Measurements from ENCODE around the gene TMEM134.
"Not testable (repeated sequence)": the region's sequence is repeated elsewhere in the genome, so short reads cannot be mapped to it uniquely, and the experiment has no call there.

TMEM134 gene

DNA sequence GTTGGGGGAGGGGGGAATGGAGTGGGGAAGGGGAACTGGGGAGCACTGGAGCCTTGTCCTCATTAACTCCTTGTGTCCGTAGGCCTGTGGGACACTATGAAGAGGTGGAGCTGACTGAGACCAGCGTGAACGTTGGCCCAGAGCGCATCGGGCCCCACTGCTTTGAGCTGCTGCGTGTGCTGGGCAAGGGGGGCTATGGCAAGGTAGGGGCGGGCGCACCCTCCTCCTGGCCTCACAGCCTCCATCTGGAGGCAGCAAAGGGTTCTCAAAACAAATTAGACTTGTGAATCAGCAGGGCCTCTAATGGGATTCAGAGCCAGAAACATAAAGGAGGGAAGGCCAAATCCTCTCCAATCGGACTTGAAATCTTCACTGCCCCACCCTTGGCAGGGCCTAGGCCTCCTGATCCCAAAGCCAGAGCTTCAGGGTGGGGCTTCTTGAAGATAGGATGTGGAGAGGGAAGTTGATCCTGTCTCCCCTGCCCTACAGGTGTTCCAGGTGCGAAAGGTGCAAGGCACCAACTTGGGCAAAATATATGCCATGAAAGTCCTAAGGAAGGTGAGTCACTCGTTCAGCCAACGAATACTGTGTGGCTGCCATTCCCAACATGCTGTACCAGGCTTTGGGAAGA is 39.9 kb downstream of the TMEM134 start:
- peaks cover 4% of the 10 kb centered on the region; the same call in 1 of the 2 replicates for H3K4me1 ChIP-seq
- no peaks in the 10 kb centered on the region for H3K9me3 ChIP-seq
- TF ChIP-seq CTCF (IDR thresholded peaks at IDR 0.05; ENCODE audit: low read depth, low read length): no peak
- no peaks in the 10 kb centered on the region for H3K27me3 ChIP-seq
- no peak for DNase-seq
- H3K36me3 ChIP-seq: peaks cover 35% of the 10 kb centered on the region
- H3K4me3 ChIP-seq (ENCODE audit: low read depth, low read length): peak overlapping the region; percentile 99

DNA sequence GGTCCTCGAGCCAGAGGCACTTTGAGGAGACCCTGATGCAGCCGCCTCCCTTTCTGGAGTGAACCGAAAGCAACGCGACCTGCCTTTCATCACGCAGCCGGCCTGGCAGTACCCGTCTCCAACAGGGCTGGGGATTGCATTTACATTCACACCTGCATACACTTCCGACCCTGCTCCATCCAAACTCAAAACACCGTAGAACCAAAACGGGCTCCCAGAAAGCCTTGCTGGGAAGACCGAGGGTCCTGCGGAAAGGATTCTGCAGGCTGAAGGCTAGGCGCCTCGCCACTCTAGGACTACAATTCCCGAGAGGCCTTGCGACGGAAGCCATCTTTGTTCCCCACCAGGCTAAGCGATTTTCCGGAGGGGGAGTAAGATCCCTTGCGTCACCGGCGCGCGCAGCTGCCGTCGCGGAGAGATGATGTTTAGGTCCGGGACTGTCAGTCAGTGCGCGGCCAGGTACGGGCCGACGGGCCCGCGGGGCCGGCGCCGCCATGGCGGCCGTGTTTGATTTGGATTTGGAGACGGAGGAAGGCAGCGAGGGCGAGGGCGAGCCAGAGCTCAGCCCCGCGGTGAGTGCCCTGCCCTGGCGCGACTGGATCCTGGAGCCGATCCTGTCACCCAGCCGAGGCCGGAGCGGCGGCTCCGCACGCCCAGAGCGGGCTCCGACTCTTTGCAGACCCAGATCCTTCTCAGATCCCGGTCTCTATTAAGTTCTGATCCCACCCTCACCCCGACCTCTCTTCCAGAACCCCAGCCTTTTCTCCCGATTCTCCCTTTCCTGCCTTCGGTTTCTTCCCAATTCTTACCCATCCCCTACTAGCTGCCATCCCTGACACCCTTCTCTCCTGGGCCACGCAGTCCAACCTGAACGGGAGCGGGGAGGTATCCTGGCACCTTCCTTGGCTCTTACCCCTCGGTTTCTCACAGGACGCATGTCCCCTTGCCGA is 40.7 kb downstream of the TMEM134 start, which contains the start of gene RPS6KB2:
TSS of gene RPS6KB2 (plus strand) at position 443 of the 950 bp plus-strand sequence. CDS start at position 495, 52 bp downstream.
- Histone ChIP-seq H3K9me3 (no peaks in the 10 kb centered on the region), H3K4me3 (ENCODE audit: low read depth, low read length) (peak within 1 kb of the TSS; percentile 99), H3K27me3 (no peaks in the 10 kb centered on the region), H3K36me3 (peaks cover 26% of the 10 kb centered on the region), H3K4me1 (peaks cover 4% of the 10 kb centered on the region; the same call in 1 of the 2 replicates)
- DNase-seq: peak; percentile 98
- no peak for TF ChIP-seq CTCF (IDR thresholded peaks at IDR 0.05; ENCODE audit: low read depth, low read length)

GRCh38 chr11:67427364-67427859 is 41.6 kb downstream of the TMEM134 start:
- DNase-seq, H3K4me1 ChIP-seq, H3K27me3 ChIP-seq, H3K9me3 ChIP-seq: not testable (repeated sequence)
- Histone ChIP-seq H3K4me3 (ENCODE audit: low read depth, low read length) (peak overlapping the region; percentile 99), H3K36me3 (peaks cover 21% of the 10 kb centered on the region)

GRCh38 chr11:67423891-67424613 is 45.0 kb downstream of the TMEM134 start:
- no peaks in the 10 kb centered on the region for H3K9me3 ChIP-seq
- H3K4me1 ChIP-seq: peaks cover 5% of the 10 kb centered on the region
- DNase-seq: no peak
- no peak for TF ChIP-seq CTCF (IDR thresholded peaks at IDR 0.05; ENCODE audit: low read depth, low read length)
- 0 out of 2 replicates have a peak, but pooled peaks cover 2% of the 10 kb centered on the region for H3K27me3 ChIP-seq
- no peaks in the 10 kb centered on the region for H3K36me3 ChIP-seq
- H3K4me3 ChIP-seq (ENCODE audit: low read depth, low read length): no peak overlapping the region

- H3K9me3 ChIP-seq: no peaks in the 10 kb centered on the region
- H3K36me3 ChIP-seq: no peaks in the 10 kb centered on the region
- no peak overlapping the region for H3K4me3 ChIP-seq (ENCODE audit: low read depth, low read length)
- H3K4me1 ChIP-seq: peaks cover 5% of the 10 kb centered on the region
- DNase-seq: no peak
- no peak for TF ChIP-seq CTCF (IDR thresholded peaks at IDR 0.05; ENCODE audit: low read depth, low read length)
- H3K27me3 ChIP-seq: 0 out of 2 replicates have a peak, but pooled peaks cover 2% of the 10 kb centered on the region
Measured at GRCh38 chr11:67423466-67423865, 45.6 kb downstream of the TMEM134 start.

DNA sequence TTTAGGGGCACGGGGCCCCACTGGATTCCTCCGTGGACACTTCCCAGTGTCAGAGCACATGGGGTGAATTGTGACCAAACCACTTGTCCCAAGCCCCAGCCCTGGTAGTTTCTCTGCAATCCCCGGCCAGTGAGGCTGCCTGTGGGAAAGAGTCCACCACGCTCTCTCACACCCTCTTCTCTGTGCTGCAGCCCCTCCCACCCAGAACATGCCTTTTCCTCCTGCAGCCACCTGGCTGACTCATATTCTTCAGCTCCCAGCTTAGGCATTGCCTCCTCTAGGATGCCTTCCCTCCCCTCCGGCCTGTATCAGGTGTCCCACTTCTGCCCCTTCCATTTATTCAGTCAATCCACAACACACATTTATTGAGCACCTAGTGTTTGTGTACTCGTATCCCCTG is 46.2 kb downstream of the TMEM134 start:
- DNase-seq: no peak
- Histone ChIP-seq H3K36me3 (no peaks in the 10 kb centered on the region), H3K9me3 (no peaks in the 10 kb centered on the region), H3K4me1 (peaks cover 5% of the 10 kb centered on the region), H3K27me3 (0 out of 2 replicates have a peak, but pooled peaks cover 2% of the 10 kb centered on the region), H3K4me3 (ENCODE audit: low read depth, low read length) (no peak overlapping the region)
- no peak for TF ChIP-seq CTCF (IDR thresholded peaks at IDR 0.05; ENCODE audit: low read depth, low read length)

Data from BE2C (cell line).